ENCODE results near the gene UBLCP1. TPM values are rescaled to one million over a fixed set of nuclear protein-coding genes. Genes with fewer than 3 reads are reported as not detected.

Gene UBLCP1
- total and polyA plus RNA-seq, 2 of the 8 experiments (the other 6 are each of a cell fraction or from before 2014, with no cell fraction given), result 13.0 to 40.9 TPM

DNA sequence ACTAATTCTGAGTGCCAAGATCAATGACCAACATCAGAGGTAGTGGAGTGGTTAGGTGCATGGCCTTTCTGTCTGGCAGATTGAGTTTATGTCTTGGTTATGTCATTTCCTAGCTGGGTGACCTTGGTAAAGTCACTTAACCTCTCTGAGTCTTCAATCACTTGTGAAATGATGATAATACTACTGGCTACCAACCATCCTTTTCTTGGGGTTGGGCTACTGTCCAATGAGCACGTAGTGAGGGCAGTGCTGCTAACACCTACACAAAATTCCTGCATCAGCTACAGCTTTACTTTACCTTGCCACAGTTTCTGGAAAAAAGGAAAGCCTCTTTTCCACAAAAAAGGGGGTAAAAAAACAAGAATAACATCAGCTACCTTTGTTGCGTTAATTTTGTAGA lies 54.8 kb downstream of the UBLCP1 start:
- H2AFZ ChIP-seq (ENCODE audit: low read length), result no peak overlapping the region
- H3K27ac ChIP-seq (ENCODE audit: low read depth, low read length), result no peak overlapping the region
- H3K23ac ChIP-seq (ENCODE audit: insufficient read length), result no peak overlapping the region
- no peaks in the 10 kb centered on the region for H3K79me1 ChIP-seq (ENCODE audit: low read depth, low read length)
- no peak overlapping the region for H3K14ac ChIP-seq (ENCODE audit: insufficient read length)
- H3K4me3 ChIP-seq (ENCODE audit: extremely low read depth in 1 of 4, insufficient read depth in 2 of 4, low read depth in 3 of 4, low read length in 4 of 4), result no peak overlapping the region
- H3K4ac ChIP-seq (replicated peaks; ENCODE audit: insufficient read length, low read depth, low read length), result no peak overlapping the region
- H2BK15ac ChIP-seq (ENCODE audit: low read length), result no peak overlapping the region
- no peak overlapping the region for H2BK5ac ChIP-seq (ENCODE audit: low read depth, low read length)
- FAIRE-seq, result no peak
- no peak overlapping the region for H2BK20ac ChIP-seq (ENCODE audit: low read length)
- no peaks in the 10 kb centered on the region; a peak in 1 of 7 replicates for H3K4me1 ChIP-seq (replicated peaks in 1 of 4; ENCODE audit: control insufficient read depth in 3 of 4, insufficient read depth in 4 of 4, low read length in 3 of 4)
- no peak overlapping the region for H4K91ac ChIP-seq (replicated peaks; ENCODE audit: insufficient read length, low read length)
- no peak overlapping the region for H3K4me2 ChIP-seq (ENCODE audit: insufficient read depth in 1 of 2, low read depth in 2 of 2, low read length in 2 of 2)
- H3K9me3 ChIP-seq (ENCODE audit: insufficient read depth in 2 of 2, low read depth in 1 of 2, low read length in 1 of 2), result no peaks in the 10 kb centered on the region
- no peak overlapping the region for H4K8ac ChIP-seq (ENCODE audit: extremely low read depth, insufficient read depth, low read length)
- ChIA-PET CTCF (ENCODE audit: partially characterized antibody) (interaction anchor here (1.1 to 3.8 kb wide), 19 partner anchors 10 to 242 kb away, joined by 3 to 38 read pairs (median 6); partner anchors contain the start of gene IL12B), POLR2A (ENCODE audit: partially characterized antibody) (no interaction called here)
- 89% methylated on average over 2 of the region's 2 CpGs; no CpG with 5 or more reads in 1 of the 2 experiments for WGBS, 2 experiments (ENCODE audit: extremely low coverage in 1 of 2, insufficient coverage in 1 of 2, insufficient read length in 1 of 2, insufficient replicate concordance in 2 of 2, low coverage in 1 of 2, low lambda C conversion rate in 2 of 2, missing lambda C conversion rate in 1 of 2)
- H2AK5ac ChIP-seq (ENCODE audit: low read depth, low read length), result no peak overlapping the region
- no peaks in the 10 kb centered on the region for H4K20me1 ChIP-seq (replicated peaks in 1 of 2; ENCODE audit: control insufficient read depth in 1 of 2, insufficient read depth in 2 of 2, low read length in 2 of 2)
- no peak overlapping the region for H3K9ac ChIP-seq (replicated peaks in 1 of 4; ENCODE audit: extremely low read depth in 1 of 4, low read depth in 3 of 4, low read length in 3 of 4)
- no peak overlapping the region for H3K56ac ChIP-seq (replicated peaks; ENCODE audit: insufficient read length, low read depth, low read length)
- H3K18ac ChIP-seq (ENCODE audit: extremely low read depth, low read length), result no peak overlapping the region
- H3K79me2 ChIP-seq (ENCODE audit: control insufficient read depth in 1 of 2, insufficient read depth in 2 of 2, low read length in 2 of 2), result no peaks in the 10 kb centered on the region
- no peaks in the 10 kb centered on the region for H3K27me3 ChIP-seq (replicated peaks in 1 of 4; ENCODE audit: control insufficient read depth in 3 of 4, extremely low read depth in 1 of 4, insufficient read depth in 3 of 4, low read length in 3 of 4)
- H3K36me3 ChIP-seq (ENCODE audit: control insufficient read depth in 2 of 4, insufficient read depth in 4 of 4, low read length in 3 of 4), result no peaks in the 10 kb centered on the region
- no peak overlapping the region for H2BK12ac ChIP-seq (ENCODE audit: low read depth, low read length)
- no peak for DNase-seq (ENCODE audit: low read depth in 1 of 2, low spot score in 2 of 2)
- H4K5ac ChIP-seq (ENCODE audit: insufficient read length, low read depth, low read length), result no peak overlapping the region
- no peak overlapping the region for H2BK120ac ChIP-seq (replicated peaks; ENCODE audit: low read depth, low read length)
- H3K23me2 ChIP-seq (ENCODE audit: low read depth, low read length), result no peaks in the 10 kb centered on the region
- TF ChIP-seq TAF7 (optimal IDR thresholded peaks at IDR 0.05; ENCODE audit: borderline replicate concordance, low read depth, low read length) (no peak), SP4 (IDR thresholded peaks at IDR 0.05; ENCODE audit: low read length) (no peak), GABPA (IDR thresholded peaks at IDR 0.05; ENCODE audit: borderline replicate concordance, insufficient read depth, low read length) (no peak), BCL11A (IDR thresholded peaks at IDR 0.05; ENCODE audit: low read depth in 2 of 2, low read length in 2 of 2) (no peak), POU5F1 (IDR thresholded peaks at IDR 0.05; ENCODE audit: low read depth, low read length) (no peak), BACH1 (IDR thresholded peaks at IDR 0.05; ENCODE audit: low read length) (no peak), GTF2F1 (IDR thresholded peaks at IDR 0.05; ENCODE audit: borderline replicate concordance, low read depth, low read length) (no peak), JUND (IDR thresholded peaks at IDR 0.05; ENCODE audit: low read length) (no peak)
- TF ChIP-seq, protein P1, sequence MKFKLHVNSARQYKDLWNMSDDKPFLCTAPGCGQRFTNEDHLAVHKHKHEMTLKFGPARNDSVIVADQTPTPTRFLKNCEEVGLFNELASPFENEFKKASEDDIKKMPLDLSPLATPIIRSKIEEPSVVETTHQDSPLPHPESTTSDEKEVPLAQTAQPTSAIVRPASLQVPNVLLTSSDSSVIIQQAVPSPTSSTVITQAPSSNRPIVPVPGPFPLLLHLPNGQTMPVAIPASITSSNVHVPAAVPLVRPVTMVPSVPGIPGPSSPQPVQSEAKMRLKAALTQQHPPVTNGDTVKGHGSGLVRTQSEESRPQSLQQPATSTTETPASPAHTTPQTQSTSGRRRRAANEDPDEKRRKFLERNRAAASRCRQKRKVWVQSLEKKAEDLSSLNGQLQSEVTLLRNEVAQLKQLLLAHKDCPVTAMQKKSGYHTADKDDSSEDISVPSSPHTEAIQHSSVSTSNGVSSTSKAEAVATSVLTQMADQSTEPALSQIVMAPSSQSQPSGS (IDR thresholded peaks at IDR 0.05; ENCODE audit: low read length), result no peak
- TF ChIP-seq, protein P2, sequence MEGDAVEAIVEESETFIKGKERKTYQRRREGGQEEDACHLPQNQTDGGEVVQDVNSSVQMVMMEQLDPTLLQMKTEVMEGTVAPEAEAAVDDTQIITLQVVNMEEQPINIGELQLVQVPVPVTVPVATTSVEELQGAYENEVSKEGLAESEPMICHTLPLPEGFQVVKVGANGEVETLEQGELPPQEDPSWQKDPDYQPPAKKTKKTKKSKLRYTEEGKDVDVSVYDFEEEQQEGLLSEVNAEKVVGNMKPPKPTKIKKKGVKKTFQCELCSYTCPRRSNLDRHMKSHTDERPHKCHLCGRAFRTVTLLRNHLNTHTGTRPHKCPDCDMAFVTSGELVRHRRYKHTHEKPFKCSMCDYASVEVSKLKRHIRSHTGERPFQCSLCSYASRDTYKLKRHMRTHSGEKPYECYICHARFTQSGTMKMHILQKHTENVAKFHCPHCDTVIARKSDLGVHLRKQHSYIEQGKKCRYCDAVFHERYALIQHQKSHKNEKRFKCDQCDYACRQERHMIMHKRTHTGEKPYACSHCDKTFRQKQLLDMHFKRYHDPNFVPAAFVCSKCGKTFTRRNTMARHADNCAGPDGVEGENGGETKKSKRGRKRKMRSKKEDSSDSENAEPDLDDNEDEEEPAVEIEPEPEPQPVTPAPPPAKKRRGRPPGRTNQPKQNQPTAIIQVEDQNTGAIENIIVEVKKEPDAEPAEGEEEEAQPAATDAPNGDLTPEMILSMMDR (IDR thresholded peaks at IDR 0.05; ENCODE audit: control extremely low read depth in 1 of 3, insufficient read depth in 1 of 3, low read depth in 1 of 3, low read length in 3 of 3), result no peak

All from H1 (cell line).